K562 (cell line): ENCODE measurements around the gene MYBPHL. TPM values are rescaled to one million over a fixed set of nuclear protein-coding genes. Genes with fewer than 3 reads are reported as not detected.

Experiments used
- AFF4 ChIP-seq: sonication (generic); formaldehyde crosslinking; IDR thresholded peaks from 2 replicates; pipeline ENCODE4 v1.8.0; 2023; ENCODE audit warnings: mild to moderate bottlenecking, missing genetic modification reagents
- MAFK ChIP-seq: IDR thresholded peaks from 2 replicates; pipeline ENCODE4 v1.6.1; 2011; ENCODE audit warnings: low read length, improper control_type of control experiment
- MAZ ChIP-seq, 2 experiments: fragments of 450-650 bp in 1 of 2; sonication (generic) in 1 of 2; formaldehyde crosslinking; IDR thresholded peaks in 1 of 2; conservative IDR thresholded peaks in 1 of 2; 2 replicates each; pipeline versions ENCODE4 v1.4.0 to v1.5.0; 2020; ENCODE audit warnings: mild to moderate bottlenecking in 1 of 2, missing genetic modification reagents in 1 of 2
- NR1H2 ChIP-seq: sonication (generic); formaldehyde crosslinking; IDR thresholded peaks from 2 replicates; pipeline ENCODE4 v1.4.0; 2020; ENCODE audit warnings: mild to moderate bottlenecking, missing genetic modification reagents
- PHB ChIP-seq: fragments of 250-450 bp; sonication (Bioruptor Pico); IDR thresholded peaks from 2 replicates; pipeline ENCODE4 v1.5.0; 2021
- RFX1 ChIP-seq: fragments of 450-650 bp; IDR thresholded peaks from 2 replicates; pipeline ENCODE4 v1.6.1; 2016; ENCODE audit warnings: mild to moderate bottlenecking, moderate library complexity
- SMC3 ChIP-seq: conservative IDR thresholded peaks from 2 replicates; pipeline ENCODE4 v1.6.1; 2011; ENCODE audit warnings: low read depth, low read length, improper control_type of control experiment; ENCODE audit not compliant: insufficient read depth
- TBL1XR1 ChIP-seq, 2 experiments: IDR thresholded peaks; 2 replicates each; pipeline ENCODE4 v1.6.1; 2012; ENCODE audit warnings: improper control_type of control experiment in 2 of 2, low read length in 2 of 2, mild to moderate bottlenecking in 1 of 2
- ZNF511 ChIP-seq: sonication (generic); formaldehyde crosslinking; IDR thresholded peaks from 2 replicates; pipeline ENCODE4 v1.8.0; 2022; ENCODE audit warnings: mild to moderate bottlenecking, missing genetic modification reagents
- polyA plus RNA-seq, 8 experiments: library from polyadenylated mRNA; depleted of rRNA in 4 of 8; stranded (reverse) in 5 of 8; unstranded in 3 of 8; fragments of >200 nt; fragmentation: Nextera tagmentation in 2 of 8; fragmentation: Illumina TruSeq in 1 of 8; extraction: Ambion mirVana in 2 of 8; extraction: Trizol in 1 of 8; gene quantifications; 2 replicates each; pipeline versions ENCODE4 v1.2.1 to v1.2.3, GENCODE V29; 2011 to 2014; ENCODE audit warnings: inconsistent platforms in 1 of 8, missing spikeins in 1 of 8
- total RNA-seq, 7 experiments: library from RNA; depleted of rRNA in 6 of 7; stranded (reverse); fragments of >200 nt in 6 of 7; fragmentation: Illumina TruSeq in 2 of 7; extraction: Trizol in 2 of 7; gene quantifications; 2 replicates each; pipeline versions ENCODE4 v1.2.1 to v1.2.3, GENCODE V29; 2011 to 2021; ENCODE audit warnings: low replicate concordance in 1 of 7

The MYBPHL gene
- total and polyA plus RNA-seq, 9 of the 15 experiments (the other 6 are each of a cell fraction or from before 2014, with no cell fraction given) = 0.20 to 1.9 (median 0.33) TPM

- no peak for TF ChIP-seq AFF4 (CRISPR knock-in tag)
- TF ChIP-seq PHB (CRISPR knock-in tag) = no peak
- TF ChIP-seq ZNF511 (CRISPR knock-in tag) = no peak
- TF ChIP-seq NR1H2 = no peak
- no peak for TF ChIP-seq TBL1XR1 (IDR thresholded peaks at IDR 0.05; ENCODE audit: low read length in 2 of 2)
- TF ChIP-seq SMC3 = no peak
- no peak for TF ChIP-seq MAFK
- no peak for TF ChIP-seq RFX1
- TF ChIP-seq MAZ (CRISPR knock-in tag; conservative IDR thresholded peaks at IDR 0.05 in 1 of 2, IDR thresholded peaks at IDR 0.05 in 1 of 2) = no peak
- TF ChIP-seq, all 486 proteins: peak for 41
Observed at GRCh38 chr1:109290998-109291397, 15.8 kb downstream of the MYBPHL start (continued).
